GM12875 (cell line): Measurements from ENCODE around the gene KLHL5.

ENCODE experiments used
- H3K4me3 ChIP-seq: one replicate; pipeline ENCODE4 v1.5.1; 2011; ENCODE audit warnings: low read depth, low read length, control low read depth
- CTCF ChIP-seq: IDR thresholded peaks from 2 replicates; pipeline ENCODE4 v1.5.1; 2011; ENCODE audit warnings: low read depth, mild to moderate bottlenecking, control low read depth, inconsistent platforms, low read length, moderate library complexity, borderline replicate concordance; ENCODE audit not compliant: insufficient read depth

KLHL5 gene

DNA sequence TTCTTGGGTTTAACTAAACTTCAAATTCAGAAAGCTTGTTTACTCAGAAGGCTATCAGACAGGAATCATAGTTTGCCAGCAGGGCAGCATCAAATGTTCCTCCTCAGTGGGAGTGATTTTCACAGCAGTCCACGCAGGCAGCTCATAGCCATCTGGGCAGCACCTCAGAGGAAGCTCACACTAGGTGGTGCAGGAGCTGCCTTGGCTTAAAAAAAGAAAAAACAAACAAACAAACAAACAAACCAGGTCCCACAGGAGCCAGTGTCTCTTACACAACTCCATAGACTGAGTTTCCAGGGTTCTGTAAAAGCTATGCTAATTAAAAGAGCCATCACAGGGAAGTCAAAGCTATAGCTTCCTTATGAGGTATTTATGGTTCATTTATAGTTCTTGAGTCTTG is 10.5 kb upstream of the KLHL5 start:
- H3K4me3 ChIP-seq: no peak overlapping the region
- TF ChIP-seq CTCF: no peak

- no peak overlapping the region for H3K4me3 ChIP-seq
- TF ChIP-seq CTCF: no peak
These were observed 8.0 kb upstream of the KLHL5 start for GRCh38 chr4:39053983-39054382.

DNA sequence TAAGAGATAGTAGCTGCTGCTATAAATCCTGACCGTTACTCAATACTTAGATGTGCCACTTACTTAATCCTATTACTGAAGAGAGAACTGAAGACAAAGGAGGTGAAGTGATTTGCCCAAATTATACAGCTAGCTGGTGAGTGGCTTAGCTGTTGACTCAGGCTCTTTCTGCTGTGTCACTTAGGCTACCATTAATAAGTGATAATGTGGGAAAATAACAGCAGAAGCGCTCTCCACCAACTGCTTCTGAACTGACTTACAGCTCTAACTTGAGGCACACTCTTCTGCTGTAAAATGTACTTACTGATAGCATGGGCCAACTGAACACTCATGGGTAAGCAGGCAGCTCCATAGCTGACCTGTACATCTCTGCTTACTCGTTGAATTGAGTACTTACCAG is 7.5 kb upstream of the KLHL5 start:
- TF ChIP-seq CTCF: no peak
- no peak overlapping the region for H3K4me3 ChIP-seq

GRCh38 chr4:39056023-39056422 is 6.0 kb upstream of the KLHL5 start:
- H3K4me3 ChIP-seq: no peak overlapping the region
- no peak for TF ChIP-seq CTCF

GRCh38 chr4:39061457-39061856 is 575 bp upstream of the KLHL5 start:
- TF ChIP-seq CTCF: no peak
- H3K4me3 ChIP-seq: no peak overlapping the region

GRCh38 chr4:39062770-39063097 is 702 bp downstream of the KLHL5 start:
- no peak for TF ChIP-seq CTCF
- H3K4me3 ChIP-seq: no peak overlapping the region

GRCh38 chr4:39063430-39063829 is 1.4 kb downstream of the KLHL5 start:
- no peak overlapping the region for H3K4me3 ChIP-seq
- no peak for TF ChIP-seq CTCF
